Skeletal muscle satellite cell (primary cell): ENCODE measurements around the gene NDUFB6.
A peak's percentile ranks its signal among the peaks of the same experiment; 100 is the strongest.
"Not testable (repeated sequence)": the region's sequence is repeated elsewhere in the genome, so short reads cannot be mapped to it uniquely, and the experiment has no call there.

ENCODE experiments used
- H3K27me3 ChIP-seq: 2 replicates; pipeline ENCODE4 v1.7.0; 2013; ENCODE audit warnings: low read length; ENCODE audit not compliant: control insufficient read depth, insufficient read depth
- H3K36me3 ChIP-seq: 2 replicates; pipeline ENCODE4 v1.7.0; 2013; ENCODE audit warnings: mild to moderate bottlenecking, control low read depth, low read length; ENCODE audit not compliant: insufficient read depth
- H3K4me1 ChIP-seq: 2 replicates; pipeline ENCODE4 v1.7.0; 2013; ENCODE audit warnings: low read length; ENCODE audit not compliant: control insufficient read depth, insufficient read depth
- H3K4me2 ChIP-seq: 2 replicates; pipeline ENCODE4 v1.7.0; 2013; ENCODE audit warnings: mild to moderate bottlenecking, low read length
- H3K4me3 ChIP-seq: 2 replicates; pipeline ENCODE4 v1.7.0; 2013; ENCODE audit warnings: low read length
- H3K9ac ChIP-seq: 2 replicates; pipeline ENCODE4 v1.7.0; 2013; ENCODE audit warnings: mild to moderate bottlenecking, low read depth, low read length, moderate library complexity
- H3K9me3 ChIP-seq: replicated peaks from 2 replicates; pipeline ENCODE4 v1.7.0; 2013; ENCODE audit warnings: mild to moderate bottlenecking, control low read depth, low read length

The NDUFB6 gene

GRCh38 chr9:32565967-32566366 lies 7.0 kb downstream of the NDUFB6 start:
- Histone ChIP-seq H3K9me3 (no peaks in the 10 kb centered on the region), H3K4me1 (peaks cover 3% of the 10 kb centered on the region)

GRCh38 chr9:32558408-32558934 lies 14.5 kb downstream of the NDUFB6 start:
- Histone ChIP-seq H3K4me1 (no peaks in the 10 kb centered on the region), H3K27me3 (no peaks in the 10 kb centered on the region)

More at GRCh38 chr9:32565967-32566366, 7.0 kb downstream of the NDUFB6 start:
- no peak overlapping the region for H3K9ac ChIP-seq
- H3K4me2 ChIP-seq: no peak overlapping the region
- no peak overlapping the region for H3K4me3 ChIP-seq
- peaks cover 25% of the 10 kb centered on the region for H3K36me3 ChIP-seq
- no peaks in the 10 kb centered on the region for H3K27me3 ChIP-seq

GRCh38 chr9:32554591-32554990 lies 18.4 kb downstream of the NDUFB6 start:
- H3K9ac ChIP-seq: no peak overlapping the region
- no peaks in the 10 kb centered on the region for H3K27me3 ChIP-seq
- H3K4me3 ChIP-seq: no peak overlapping the region
- H3K4me2 ChIP-seq: no peak overlapping the region
- H3K9me3 ChIP-seq: no peaks in the 10 kb centered on the region
- H3K36me3 ChIP-seq: no peaks in the 10 kb centered on the region
- H3K4me1 ChIP-seq: peaks cover 2% of the 10 kb centered on the region

More at GRCh38 chr9:32558408-32558934, 14.5 kb downstream of the NDUFB6 start:
- Histone ChIP-seq H3K36me3 (no peaks in the 10 kb centered on the region), H3K4me3 (no peak overlapping the region), H3K9ac (no peak overlapping the region), H3K9me3 (no peaks in the 10 kb centered on the region), H3K4me2 (no peak overlapping the region)

GRCh38 chr9:32554107-32554506 lies 18.9 kb downstream of the NDUFB6 start:
- Histone ChIP-seq H3K4me3 (no peak overlapping the region), H3K4me1 (peaks cover 2% of the 10 kb centered on the region), H3K27me3 (no peaks in the 10 kb centered on the region), H3K4me2 (no peak overlapping the region), H3K9ac (no peak overlapping the region), H3K36me3 (no peaks in the 10 kb centered on the region), H3K9me3 (no peaks in the 10 kb centered on the region)

GRCh38 chr9:32552172-32552872 lies 20.6 kb downstream of the NDUFB6 start, which contains the start of the genes SMIM27 and TOPORS:
TSS of gene SMIM27 (plus strand) at chr9:32552327. CDS start at chr9:32552435, 108 bp downstream.
TSS of gene TOPORS (minus strand) at chr9:32552586. CDS start at chr9:32552436, 150 bp downstream.
- H3K4me2 ChIP-seq: peak within 1 kb of the TSS; percentile 90
- H3K36me3 ChIP-seq: no peaks in the 10 kb centered on the region
- peak within 1 kb of the TSS; percentile 98 for H3K9ac ChIP-seq
- H3K4me1 ChIP-seq: peaks cover 2% of the 10 kb centered on the region
- peak within 1 kb of the TSS; percentile 91 for H3K4me3 ChIP-seq
- no peaks in the 10 kb centered on the region for H3K27me3 ChIP-seq
- no peaks in the 10 kb centered on the region for H3K9me3 ChIP-seq

GRCh38 chr9:32551276-32552051 lies 21.5 kb downstream of the NDUFB6 start:
- no peaks in the 10 kb centered on the region for H3K9me3 ChIP-seq
- no peaks in the 10 kb centered on the region for H3K27me3 ChIP-seq
- H3K4me1 ChIP-seq: peaks cover 2% of the 10 kb centered on the region
- peak overlapping the region; percentile 90 for H3K4me2 ChIP-seq
- peak overlapping the region; percentile 91 for H3K4me3 ChIP-seq
- peak overlapping the region; percentile 98 for H3K9ac ChIP-seq
- H3K36me3 ChIP-seq: no peaks in the 10 kb centered on the region

GRCh38 chr9:32550562-32551275 lies 22.2 kb downstream of the NDUFB6 start:
- peaks cover 2% of the 10 kb centered on the region for H3K4me1 ChIP-seq
- peak overlapping the region; percentile 90 for H3K4me2 ChIP-seq

GRCh38 chr9:32550150-32550561 lies 22.8 kb downstream of the NDUFB6 start:
- peak overlapping the region; percentile 90 for H3K4me2 ChIP-seq
- H3K4me3 ChIP-seq: peak overlapping the region; percentile 91
- H3K27me3 ChIP-seq: no peaks in the 10 kb centered on the region
- no peaks in the 10 kb centered on the region for H3K36me3 ChIP-seq
- H3K9me3 ChIP-seq: no peaks in the 10 kb centered on the region
- peaks cover 2% of the 10 kb centered on the region for H3K4me1 ChIP-seq
- H3K9ac ChIP-seq: peak overlapping the region; percentile 98

More at GRCh38 chr9:32550562-32551275, 22.2 kb downstream of the NDUFB6 start:
- no peaks in the 10 kb centered on the region for H3K36me3 ChIP-seq
- H3K4me3 ChIP-seq: peak overlapping the region; percentile 91
- H3K27me3 ChIP-seq: no peaks in the 10 kb centered on the region
- peak overlapping the region; percentile 98 for H3K9ac ChIP-seq
- H3K9me3 ChIP-seq: no peaks in the 10 kb centered on the region

- peaks cover 10% of the 10 kb centered on the region for H3K36me3 ChIP-seq
- not testable (repeated sequence) for H3K4me1 ChIP-seq, H3K9me3 ChIP-seq, H3K27me3 ChIP-seq, H3K4me2 ChIP-seq, H3K4me3 ChIP-seq, H3K9ac ChIP-seq
Measured at GRCh38 chr9:32548213-32548612, 24.7 kb downstream of the NDUFB6 start.

- no peak overlapping the region for H3K4me2 ChIP-seq
- H3K4me1 ChIP-seq: no peaks in the 10 kb centered on the region
- peaks cover 24% of the 10 kb centered on the region for H3K36me3 ChIP-seq
- H3K27me3 ChIP-seq: no peaks in the 10 kb centered on the region
- no peak overlapping the region for H3K9ac ChIP-seq
- H3K4me3 ChIP-seq: no peak overlapping the region
- no peaks in the 10 kb centered on the region for H3K9me3 ChIP-seq
Measured at GRCh38 chr9:32545884-32546283, 27.1 kb downstream of the NDUFB6 start.

GRCh38 chr9:32543047-32543446 lies 29.9 kb downstream of the NDUFB6 start:
- Histone ChIP-seq H3K4me2 (no peak overlapping the region), H3K27me3 (no peaks in the 10 kb centered on the region), H3K9ac (no peak overlapping the region), H3K4me1 (no peaks in the 10 kb centered on the region), H3K4me3 (no peak overlapping the region), H3K9me3 (no peaks in the 10 kb centered on the region), H3K36me3 (peaks cover 30% of the 10 kb centered on the region)
